CD4-positive, alpha-beta T cell treated with Interleukin-2 at 100 ng/mL for 4 hours (primary cell): ENCODE measurements around the gene ETDC.

Experiments used
- DNase-seq: peaks from one replicate; pipeline ENCODE4 v3.0.0-alpha.2; 2020; ENCODE audit warnings: low spot score

ETDC gene

GRCh38 chrX:135346975-135347374, 37.7 kb downstream of the ETDC start:
- DNase-seq: no peak

- no peak for DNase-seq
Measured at GRCh38 chrX:135347381-135348016, 38.2 kb downstream of the ETDC start.

DNA sequence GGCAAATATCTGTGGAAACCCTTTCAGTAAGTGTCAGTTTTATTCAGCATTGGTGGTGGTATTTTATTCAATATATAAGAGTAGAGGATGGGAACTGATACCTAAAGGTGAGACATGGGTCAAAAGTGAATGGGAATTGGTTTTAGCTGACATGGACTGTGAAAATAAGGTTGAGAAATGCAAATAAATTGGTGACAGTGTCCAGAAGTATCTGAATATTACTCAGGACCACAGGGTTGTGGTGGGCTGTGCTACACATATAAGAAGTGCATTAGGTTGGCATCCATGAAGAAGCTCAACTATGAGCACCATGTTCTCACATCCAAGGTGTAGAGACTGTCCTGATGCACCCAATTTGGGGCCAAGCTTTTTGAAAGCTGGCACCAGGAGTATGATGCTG, 45.0 kb downstream of the ETDC start:
- DNase-seq: no peak
